RPMI8226 (cell line): ENCODE data around the gene ARF1.
A peak's percentile ranks its signal among the peaks of the same experiment; 100 is the strongest.
"Not testable (repeated sequence)": the region's sequence is repeated elsewhere in the genome, so short reads cannot be mapped to it uniquely, and the experiment has no call there.

Experiments used
- DNase-seq: peaks from one replicate; pipeline ENCODE4 v3.0.0-alpha.2; 2015

Gene ARF1

GRCh38 chr1:228104526-228105269 lies 22.2 kb downstream of the ARF1 start:
- DNase-seq = no peak

- DNase-seq = no peak
Observed at GRCh38 chr1:228105270-228105995, 22.9 kb downstream of the ARF1 start.

DNA sequence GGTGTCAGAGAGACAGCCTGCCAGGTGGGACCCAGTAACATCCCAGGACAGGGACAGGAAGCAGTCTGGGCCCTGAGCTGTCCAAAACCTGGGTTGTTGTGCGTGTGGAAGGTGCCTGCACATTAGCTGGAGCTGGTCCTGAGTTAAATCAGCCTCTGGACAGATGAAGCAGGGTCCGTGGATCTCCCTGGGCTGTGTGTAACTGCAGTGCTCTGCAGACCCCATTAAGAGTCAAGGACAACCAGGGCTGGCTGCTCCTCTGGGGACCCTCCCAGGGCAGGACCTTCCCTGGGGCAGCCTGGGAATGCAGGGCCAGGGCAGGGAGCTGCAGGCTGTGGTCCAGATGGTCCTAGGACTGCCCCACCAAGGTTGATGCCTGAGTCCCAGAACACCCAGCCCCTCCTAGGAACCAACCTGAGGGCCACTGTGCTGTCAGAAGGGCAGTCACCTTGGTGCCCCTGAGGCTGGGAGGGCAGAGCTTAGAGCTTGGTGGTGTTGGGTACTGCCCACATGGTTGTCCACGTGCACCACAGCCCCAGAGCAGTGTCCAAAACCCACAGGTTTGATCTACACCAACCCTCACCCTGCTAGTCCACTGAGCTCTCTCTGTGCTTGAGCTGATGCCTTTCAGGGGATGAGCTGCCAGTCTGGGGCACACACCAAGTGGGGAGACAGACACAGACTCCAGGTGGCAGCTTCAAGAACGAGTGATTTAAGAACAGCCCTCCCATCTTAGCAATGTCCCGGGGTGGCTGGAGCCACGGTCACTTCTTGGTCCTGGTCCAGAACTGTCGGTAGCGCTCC lies 23.7 kb downstream of the ARF1 start:
- no peak for DNase-seq

GRCh38 chr1:228106800-228107054 lies 24.2 kb downstream of the ARF1 start:
- DNase-seq = no peak

DNA sequence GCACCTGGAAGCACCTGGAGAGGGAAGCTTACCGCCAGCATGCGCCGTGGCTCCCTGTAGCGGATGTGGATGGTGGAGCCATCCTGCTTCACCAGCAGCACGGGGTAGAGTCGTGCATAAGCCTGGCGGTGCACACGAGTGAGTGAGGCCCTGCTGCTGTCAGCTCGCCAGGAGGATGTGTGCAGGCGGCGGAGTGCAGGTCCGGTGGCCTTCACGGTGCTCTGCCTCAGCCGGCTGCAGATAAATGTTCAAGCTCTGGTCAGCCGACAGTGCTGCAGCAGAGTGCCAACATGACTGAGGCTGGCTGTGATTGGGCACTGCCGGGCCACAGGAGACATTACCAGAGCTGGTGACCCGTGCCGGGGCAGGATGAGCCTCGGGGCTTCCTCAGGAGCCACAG lies 25.1 kb downstream of the ARF1 start:
- no peak for DNase-seq

DNA sequence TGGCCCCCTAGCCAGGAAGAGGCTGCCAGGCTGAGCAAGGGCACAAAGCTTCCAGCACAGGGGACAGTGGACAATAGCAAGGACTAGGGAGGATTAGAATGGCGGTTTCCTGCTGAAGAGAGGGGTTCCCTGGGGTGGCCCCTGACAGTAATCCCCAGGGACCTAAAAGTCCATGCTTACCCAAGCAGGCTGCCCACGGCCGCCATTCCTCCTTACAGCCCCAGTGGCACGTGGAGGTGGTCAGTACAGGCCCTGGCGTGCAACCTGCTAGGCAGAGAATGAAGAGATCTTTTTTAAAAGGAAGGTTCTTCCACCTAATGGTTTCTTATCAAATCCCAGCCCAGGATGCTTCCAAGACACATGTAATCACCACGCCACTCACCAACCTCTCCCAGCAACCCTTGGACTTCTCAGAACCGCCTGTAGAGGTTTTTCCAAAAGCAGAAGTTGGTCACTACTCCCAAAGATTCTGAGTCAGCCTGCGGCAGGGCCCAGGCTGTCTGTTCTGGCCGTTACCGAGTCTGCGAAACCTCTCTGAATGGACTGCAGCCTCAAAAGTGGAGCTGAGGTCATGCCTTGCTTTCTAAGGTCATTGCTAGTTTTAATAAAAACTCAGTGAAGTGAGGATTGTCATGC lies 25.7 kb downstream of the ARF1 start:
- no peak for DNase-seq

DNA sequence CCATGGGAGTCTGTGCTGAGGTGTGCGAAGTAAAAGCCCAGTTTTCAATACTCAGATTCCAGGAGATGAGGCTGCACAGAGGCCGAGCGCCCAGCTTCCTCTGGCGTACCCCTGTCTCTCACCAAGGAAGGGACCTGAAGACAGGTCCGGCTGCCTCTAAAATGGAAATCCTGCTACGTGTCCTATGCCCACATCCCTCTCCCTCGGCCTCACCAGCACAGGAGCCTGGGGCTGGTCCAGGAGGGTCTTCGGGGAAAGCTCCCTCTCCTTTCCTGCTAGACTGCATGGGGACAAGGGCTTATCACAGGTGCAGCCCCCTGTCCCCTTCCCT lies 26.2 kb downstream of the ARF1 start:
- DNase-seq = no peak

GRCh38 chr1:228109073-228109961 lies 26.8 kb downstream of the ARF1 start, which contains the start of gene MRPL55:
Gene MRPL55, minus strand, starts transcription at chr1:228109299. Its CDS starts 1,039 bp downstream, at chr1:228108260.
- peak; percentile 99 for DNase-seq

DNA sequence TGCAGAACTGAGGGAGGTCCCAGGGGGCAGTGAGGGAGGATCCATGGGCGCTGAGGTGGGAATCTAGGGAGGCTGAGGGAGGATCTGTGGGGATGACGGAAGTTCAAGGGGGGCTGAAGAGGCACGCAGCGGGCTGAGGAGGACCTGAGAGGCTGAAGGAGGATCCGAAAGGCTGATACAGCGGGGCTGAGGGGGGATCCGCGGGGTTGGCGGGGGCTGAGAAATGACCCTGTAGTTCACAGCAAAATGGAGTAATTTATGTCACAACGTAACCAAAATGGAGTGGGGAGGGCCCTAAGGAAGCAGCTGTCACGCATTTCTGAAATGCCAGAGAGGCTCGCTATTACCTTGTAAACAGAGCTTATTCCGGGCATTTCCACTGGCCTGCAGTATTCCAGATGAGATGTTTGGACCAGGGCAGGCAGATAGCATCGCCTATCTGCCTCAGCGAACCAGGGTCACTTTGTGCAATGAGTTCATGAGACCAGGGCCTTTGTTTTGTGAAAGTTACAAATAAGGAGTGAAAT lies 27.5 kb downstream of the ARF1 start:
- no peak for DNase-seq

- DNase-seq = no peak
Observed at GRCh38 chr1:228110556-228110955, 28.0 kb downstream of the ARF1 start.

DNA sequence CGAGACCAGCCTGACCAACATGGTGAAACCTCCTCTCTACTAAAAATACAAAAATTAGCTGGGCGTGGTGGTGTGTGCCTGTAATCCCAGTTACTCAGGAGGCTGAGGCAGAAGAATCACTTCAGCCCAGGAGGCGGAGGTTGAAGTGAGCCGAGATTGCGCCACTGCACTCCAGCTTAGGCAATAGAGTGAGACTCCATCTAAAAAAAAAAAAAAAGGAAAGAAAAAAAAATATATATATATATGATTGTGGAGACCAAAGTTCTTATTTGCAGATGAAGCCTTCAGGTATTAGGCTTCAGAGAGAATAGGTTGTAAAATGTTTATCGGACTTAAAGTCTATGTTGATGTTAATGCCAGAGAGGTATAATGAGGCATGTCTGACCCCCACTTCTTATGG lies 28.8 kb downstream of the ARF1 start:
- not testable (repeated sequence) for DNase-seq

- DNase-seq = peak; percentile 86
Observed at GRCh38 chr1:228112167-228112566, 29.7 kb downstream of the ARF1 start.

- DNase-seq = no peak
Observed at GRCh38 chr1:228112617-228113016, 30.1 kb downstream of the ARF1 start.

DNA sequence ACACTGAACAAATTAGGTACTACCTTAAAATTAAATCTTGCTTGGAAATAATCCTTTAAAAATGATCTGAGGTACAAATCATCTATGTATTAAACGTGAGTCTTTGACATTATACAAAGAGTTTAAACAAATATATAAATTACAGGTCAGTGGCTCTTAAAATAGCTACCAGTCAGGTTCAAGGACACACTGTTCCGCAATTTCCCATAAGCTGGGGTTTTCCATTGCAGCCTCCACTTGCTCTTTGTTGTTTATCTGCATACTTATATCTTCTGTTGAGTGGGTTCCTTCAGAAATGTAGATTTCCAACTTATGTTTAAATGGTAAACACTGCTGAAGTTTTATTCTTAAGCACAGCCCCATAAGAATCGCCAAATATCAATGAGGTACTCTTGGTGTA lies 32.3 kb downstream of the ARF1 start:
- no peak for DNase-seq

GRCh38 chr1:228117335-228117734 lies 34.8 kb downstream of the ARF1 start:
- DNase-seq = no peak

GRCh38 chr1:228118040-228118439 lies 35.5 kb downstream of the ARF1 start:
- DNase-seq = no peak

DNA sequence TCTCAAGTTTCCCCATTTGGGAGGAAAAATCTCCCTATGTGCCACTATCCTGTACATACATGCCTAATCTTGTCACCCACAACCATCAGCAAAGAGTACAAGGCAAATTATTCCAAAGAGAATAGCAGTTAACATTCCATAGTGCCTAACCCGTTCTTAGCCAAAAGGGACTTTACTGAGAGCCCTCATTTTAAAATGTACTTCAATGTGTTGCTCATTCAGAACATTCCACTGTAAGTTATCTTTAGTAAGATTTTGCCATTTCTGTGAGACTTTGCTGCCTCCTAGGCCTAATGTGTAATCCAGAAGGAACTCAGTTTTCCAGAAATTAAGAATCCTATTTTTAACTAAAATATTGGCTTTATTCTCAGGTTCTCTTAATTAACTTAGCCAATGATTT lies 37.8 kb downstream of the ARF1 start:
- DNase-seq = no peak

DNA sequence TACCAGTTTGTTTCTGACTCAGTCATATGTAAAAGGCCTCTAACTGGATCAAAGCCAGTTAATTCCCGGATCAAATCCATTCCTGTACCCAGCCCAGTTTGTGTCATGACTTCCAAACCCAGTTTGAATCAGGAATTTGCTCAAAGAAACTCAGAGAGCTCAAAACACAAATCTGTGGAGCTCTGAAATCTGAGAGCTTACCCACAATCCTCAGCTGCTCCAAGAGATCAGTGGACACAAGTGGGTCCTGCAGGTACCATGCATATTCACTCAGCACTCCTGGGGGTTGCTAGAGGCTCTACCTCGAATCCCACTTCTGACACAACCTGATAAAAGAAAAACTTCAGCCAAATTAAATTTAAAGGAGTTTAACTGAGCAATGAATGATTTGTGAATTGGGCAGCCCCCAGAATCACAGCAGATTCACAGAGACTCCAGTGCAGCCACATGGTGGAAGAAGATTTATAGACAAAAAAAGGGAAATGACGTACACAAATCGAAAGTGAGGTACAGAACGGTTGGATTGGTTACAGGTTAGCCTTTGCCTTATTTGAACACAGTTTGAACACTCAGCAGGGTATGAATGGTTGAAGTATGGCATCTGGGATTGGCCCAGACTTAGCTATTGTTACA lies 38.5 kb downstream of the ARF1 start:
- peak; percentile 38 for DNase-seq

DNA sequence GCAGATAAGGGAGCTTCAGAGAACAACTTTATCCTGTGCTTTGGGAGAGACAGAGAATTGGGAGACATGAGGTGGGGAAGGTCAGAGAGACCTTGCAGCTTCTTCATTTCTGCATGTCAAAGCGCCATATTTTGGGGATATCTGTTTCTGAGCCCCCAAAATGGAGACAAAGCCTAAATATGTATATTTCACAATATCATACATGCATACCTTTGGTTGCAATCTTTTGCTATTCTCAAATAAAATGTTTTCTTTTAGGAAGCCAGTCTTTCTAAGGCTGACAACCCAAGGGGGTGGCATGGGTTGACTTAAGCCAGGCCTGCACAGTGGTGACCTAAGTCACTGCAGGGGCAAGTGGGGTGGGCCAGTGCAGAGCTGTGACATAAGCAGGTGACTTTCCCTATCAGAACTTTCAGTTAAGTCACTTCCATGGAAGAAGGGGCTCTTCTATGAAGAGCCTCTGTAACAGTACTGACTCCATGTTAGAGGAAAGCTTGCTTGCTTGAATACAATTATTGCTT lies 40.5 kb downstream of the ARF1 start:
- no peak for DNase-seq

GRCh38 chr1:228123505-228123904 lies 41.0 kb downstream of the ARF1 start:
- DNase-seq = no peak

DNA sequence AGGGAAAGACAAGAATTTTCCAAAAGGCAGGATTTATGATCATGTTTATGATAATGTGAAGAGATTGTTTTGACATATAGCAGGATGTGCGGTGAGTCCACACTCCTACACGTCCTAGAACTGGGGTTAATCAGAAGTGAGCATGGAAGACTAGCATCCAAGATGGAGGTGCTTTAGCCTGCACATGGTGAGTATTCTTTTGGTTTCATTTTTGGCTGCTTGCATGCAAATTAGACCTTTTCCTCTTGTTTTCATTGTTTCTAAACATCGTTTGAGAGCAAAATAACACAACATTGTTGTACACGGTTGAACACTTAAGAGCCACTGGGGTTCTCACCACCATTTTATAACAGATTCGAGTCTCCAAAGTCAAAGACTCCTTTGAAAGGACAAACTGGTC lies 42.7 kb downstream of the ARF1 start:
- no peak for DNase-seq

GRCh38 chr1:228131766-228132165 lies 49.3 kb downstream of the ARF1 start:
- DNase-seq = no peak
